Activated CD8-positive, alpha-beta memory T cell treated with anti-CD3 and anti-CD28 coated beads, Interleukin-2, amount 10 ng/mL, durations not matched to agents 7 days and 5 days (primary cell): ENCODE data around the gene MRPL36. TPM values are rescaled to one million over a fixed set of nuclear protein-coding genes. Genes with fewer than 3 reads are reported as not detected.
A peak's percentile ranks its signal among the peaks of the same experiment; 100 is the strongest.
"Not testable (repeated sequence)": the region's sequence is repeated elsewhere in the genome, so short reads cannot be mapped to it uniquely, and the experiment has no call there.

Experiments
- ATAC-seq: fragments of 150-1000 bp; cut with Tn5 transposase; one replicate; pipeline ENCODE4 v1.10.0; 2021; ENCODE audit warnings: moderate library complexity
- CTCF ChIA-PET: fragments of 350-600 bp; sonication (Branson Sonifier 250); formaldehyde crosslinking; loops from one replicate; lab custom pipeline; 2021; ENCODE audit warnings: antibody characterized with exemption; lab: Charles Lee
- DNase-seq: peaks from one replicate; pipeline ENCODE4 v3.0.0-alpha.2; 2020
- H3K27ac Mint-ChIP-seq: one replicate; pipeline ENCODE4 v1.8.0; 2021; ENCODE audit warnings: mild to moderate bottlenecking, mixed read lengths
- H3K27me3 Mint-ChIP-seq: one replicate; pipeline ENCODE4 v1.8.0; 2021; ENCODE audit warnings: mixed read lengths
- H3K36me3 Mint-ChIP-seq: one replicate; pipeline ENCODE4 v1.8.0; 2021; ENCODE audit warnings: mild to moderate bottlenecking, mixed read lengths
- H3K4me1 Mint-ChIP-seq: one replicate; pipeline ENCODE4 v1.8.0; 2021; ENCODE audit warnings: mixed read lengths
- H3K4me3 Mint-ChIP-seq: one replicate; pipeline ENCODE4 v1.8.0; 2021; ENCODE audit warnings: mild to moderate bottlenecking, moderate library complexity, mixed read lengths
- H3K9me3 Mint-ChIP-seq: one replicate; pipeline ENCODE4 v1.8.0; 2022; ENCODE audit warnings: low read depth, mixed read lengths
- total RNA-seq, 2 experiments: library from RNA; stranded (reverse); gene quantifications; one replicate each; pipeline ENCODE4 v1.2.3, GENCODE V29; 2021

MRPL36 gene
- total RNA-seq, result 10 to 100 TPM; 62.0 to 84.7 TPM

- peak within 1 kb of the TSS; percentile 93 for H3K4me3 Mint-ChIP-seq
- peaks cover 48% of the 10 kb centered on the region for H3K36me3 Mint-ChIP-seq
- CTCF ChIA-PET, result interaction anchor here (1.1 to 1.8 kb wide), 4 partner anchors 8 to 37 kb away, joined by 3 to 5 read pairs (median 4); no protein-coding TSS in a partner anchor
- H3K27me3 Mint-ChIP-seq, result no peaks in the 10 kb centered on the region
- DNase-seq, result peak; percentile 94
- H3K27ac Mint-ChIP-seq, result peak within 1 kb of the TSS; percentile 94
- H3K4me1 Mint-ChIP-seq, result peaks cover 57% of the 10 kb centered on the region
- peak; percentile 81 for ATAC-seq
- H3K9me3 Mint-ChIP-seq, result no peaks in the 10 kb centered on the region
Observed at GRCh38 chr5:1799602-1800471, at the start of gene MRPL36. MRPL36 (minus strand) TSS chr5:1799837; CDS start chr5:1798935, 902 bp downstream.

DNA sequence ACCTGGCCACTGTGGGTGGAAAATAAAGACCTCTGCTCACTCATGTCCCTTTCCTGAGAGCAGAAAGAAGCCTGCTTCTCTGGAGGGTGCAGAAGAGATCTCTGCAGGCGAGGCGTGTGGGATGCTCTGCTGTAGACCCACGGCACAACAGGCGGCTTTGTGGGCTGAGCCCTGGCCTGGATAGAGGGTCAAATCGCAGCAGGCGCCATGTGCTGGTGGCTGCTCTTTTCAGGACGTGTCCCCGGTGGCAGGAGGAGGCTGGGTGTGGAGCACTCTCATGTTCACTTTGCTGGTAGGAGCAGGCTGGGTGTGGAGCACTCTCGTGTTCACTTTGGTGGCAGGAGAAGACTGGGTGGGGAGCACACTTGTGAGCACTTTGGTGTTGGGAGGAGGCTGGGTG, 48.0 kb upstream of the MRPL36 start:
- Mint-ChIP-seq H3K27ac (no peak overlapping the region), H3K36me3 (no peaks in the 10 kb centered on the region), H3K27me3 (peaks cover 41% of the 10 kb centered on the region), H3K9me3 (no peaks in the 10 kb centered on the region), H3K4me3 (no peak overlapping the region), H3K4me1 (no peaks in the 10 kb centered on the region)
- ATAC-seq (no peak), DNase-seq (no peak)
- CTCF ChIA-PET, result no interaction called here

DNA sequence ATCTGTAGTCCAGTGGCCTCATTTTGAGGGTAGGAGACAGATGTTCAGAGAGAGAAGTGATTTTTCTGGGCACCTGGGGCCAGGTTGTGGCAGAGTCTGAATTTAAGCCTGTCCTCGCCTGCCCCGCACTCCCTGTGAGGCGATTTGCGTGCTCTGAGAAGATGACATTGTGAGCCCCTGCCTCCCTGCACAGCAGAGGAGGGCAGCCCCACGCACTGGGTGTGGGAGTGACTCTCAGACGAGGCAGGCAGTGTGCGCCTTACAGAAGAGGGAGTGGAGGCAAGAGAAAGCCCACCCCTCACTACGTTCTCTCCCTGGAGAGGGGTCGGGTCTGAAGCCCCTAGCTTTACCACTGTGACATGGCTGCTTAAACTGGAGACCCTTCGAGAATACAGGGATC, 47.4 kb upstream of the MRPL36 start:
- Mint-ChIP-seq H3K27me3 (peaks cover 41% of the 10 kb centered on the region), H3K27ac (no peak overlapping the region), H3K9me3 (no peaks in the 10 kb centered on the region), H3K4me3 (no peak overlapping the region), H3K4me1 (no peaks in the 10 kb centered on the region), H3K36me3 (no peaks in the 10 kb centered on the region)
- CTCF ChIA-PET, result no interaction called here
- DNase-seq, result no peak
- ATAC-seq, result no peak

- DNase-seq (no peak), ATAC-seq (no peak)
- Mint-ChIP-seq H3K9me3 (no peaks in the 10 kb centered on the region), H3K4me3 (no peak overlapping the region), H3K27ac (no peak overlapping the region), H3K4me1 (peaks cover under 1% of the 10 kb centered on the region), H3K27me3 (peaks cover 41% of the 10 kb centered on the region), H3K36me3 (no peaks in the 10 kb centered on the region)
- CTCF ChIA-PET, result no interaction called here
Observed at GRCh38 chr5:1846583-1846982, 46.9 kb upstream of the MRPL36 start.

DNA sequence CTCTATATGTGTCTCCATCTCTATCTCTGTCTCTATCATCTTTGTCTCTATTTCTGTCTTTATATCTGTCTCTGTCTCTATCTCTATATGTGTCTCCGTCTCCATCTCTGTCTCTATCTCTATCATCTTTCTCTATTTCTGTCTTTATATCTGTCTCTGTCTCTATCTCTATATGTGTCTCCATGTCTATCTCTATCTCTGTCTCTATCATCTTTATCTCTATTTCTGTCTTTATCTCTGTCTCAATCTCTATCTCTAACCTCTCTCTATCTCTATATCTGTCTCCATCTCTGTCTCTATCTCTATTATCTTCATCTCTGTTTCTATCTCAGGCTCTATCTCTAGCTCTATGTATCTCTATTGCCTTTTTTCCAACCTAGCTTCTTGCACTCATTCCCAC, 46.1 kb upstream of the MRPL36 start:
- DNase-seq, result no peak
- H3K4me1 Mint-ChIP-seq, result peaks cover 4% of the 10 kb centered on the region
- ATAC-seq, result no peak
- CTCF ChIA-PET, result no interaction called here
- no peaks in the 10 kb centered on the region for H3K36me3 Mint-ChIP-seq
- peaks cover 34% of the 10 kb centered on the region for H3K27me3 Mint-ChIP-seq
- no peak overlapping the region for H3K4me3 Mint-ChIP-seq
- H3K27ac Mint-ChIP-seq, result no peak overlapping the region
- no peaks in the 10 kb centered on the region for H3K9me3 Mint-ChIP-seq

DNA sequence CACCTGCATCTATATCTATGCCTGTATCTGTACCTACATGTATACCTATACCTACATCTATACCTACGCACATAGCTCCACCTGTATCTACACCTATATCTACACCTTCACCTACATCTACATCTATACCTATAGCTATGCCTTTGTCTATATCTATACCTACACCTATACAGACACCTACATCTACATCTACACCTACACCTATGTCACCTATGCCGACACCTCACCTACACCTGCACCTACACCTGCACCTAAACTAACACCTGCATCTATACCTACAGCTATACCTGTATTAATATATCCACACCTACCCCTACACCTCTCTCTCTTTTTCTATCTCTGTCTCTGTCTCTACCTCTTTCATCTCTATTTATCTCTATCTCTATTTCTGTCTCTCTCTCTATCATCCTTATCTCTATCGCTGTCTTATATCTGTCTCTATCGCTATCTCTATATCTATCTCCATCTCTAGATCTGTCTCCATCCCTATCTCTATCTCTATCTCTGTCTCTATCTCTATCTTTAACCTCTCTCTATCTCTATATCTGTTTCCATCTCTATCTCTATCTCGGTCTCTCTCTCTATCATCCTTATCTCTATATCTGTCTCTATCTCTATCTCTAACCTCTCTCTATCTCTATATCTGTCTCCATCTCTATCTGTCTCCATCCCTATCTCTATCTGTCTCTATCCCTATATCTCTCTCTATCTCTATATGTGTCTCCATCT, 45.2 kb upstream of the MRPL36 start:
- Mint-ChIP-seq H3K36me3 (no peaks in the 10 kb centered on the region), H3K4me1 (peaks cover 4% of the 10 kb centered on the region), H3K4me3 (no peak overlapping the region), H3K9me3 (no peaks in the 10 kb centered on the region), H3K27me3 (peaks cover 32% of the 10 kb centered on the region), H3K27ac (no peak overlapping the region)
- DNase-seq (no peak), ATAC-seq (no peak)
- CTCF ChIA-PET, result no interaction called here

GRCh38 chr5:1843761-1844160, 44.1 kb upstream of the MRPL36 start:
- H3K4me3 Mint-ChIP-seq, H3K4me1 Mint-ChIP-seq, H3K36me3 Mint-ChIP-seq, DNase-seq, H3K27ac Mint-ChIP-seq, H3K9me3 Mint-ChIP-seq, CTCF ChIA-PET, ATAC-seq: not testable (repeated sequence)
- H3K27me3 Mint-ChIP-seq, result peaks cover 27% of the 10 kb centered on the region

GRCh38 chr5:1842004-1842819, 42.6 kb upstream of the MRPL36 start:
- no peak for DNase-seq
- ATAC-seq, result no peak
- Mint-ChIP-seq H3K4me3 (no peak overlapping the region), H3K27me3 (peaks cover 20% of the 10 kb centered on the region), H3K4me1 (peaks cover 4% of the 10 kb centered on the region), H3K27ac (no peak overlapping the region), H3K9me3 (no peaks in the 10 kb centered on the region), H3K36me3 (no peaks in the 10 kb centered on the region)
- CTCF ChIA-PET, result no interaction called here

DNA sequence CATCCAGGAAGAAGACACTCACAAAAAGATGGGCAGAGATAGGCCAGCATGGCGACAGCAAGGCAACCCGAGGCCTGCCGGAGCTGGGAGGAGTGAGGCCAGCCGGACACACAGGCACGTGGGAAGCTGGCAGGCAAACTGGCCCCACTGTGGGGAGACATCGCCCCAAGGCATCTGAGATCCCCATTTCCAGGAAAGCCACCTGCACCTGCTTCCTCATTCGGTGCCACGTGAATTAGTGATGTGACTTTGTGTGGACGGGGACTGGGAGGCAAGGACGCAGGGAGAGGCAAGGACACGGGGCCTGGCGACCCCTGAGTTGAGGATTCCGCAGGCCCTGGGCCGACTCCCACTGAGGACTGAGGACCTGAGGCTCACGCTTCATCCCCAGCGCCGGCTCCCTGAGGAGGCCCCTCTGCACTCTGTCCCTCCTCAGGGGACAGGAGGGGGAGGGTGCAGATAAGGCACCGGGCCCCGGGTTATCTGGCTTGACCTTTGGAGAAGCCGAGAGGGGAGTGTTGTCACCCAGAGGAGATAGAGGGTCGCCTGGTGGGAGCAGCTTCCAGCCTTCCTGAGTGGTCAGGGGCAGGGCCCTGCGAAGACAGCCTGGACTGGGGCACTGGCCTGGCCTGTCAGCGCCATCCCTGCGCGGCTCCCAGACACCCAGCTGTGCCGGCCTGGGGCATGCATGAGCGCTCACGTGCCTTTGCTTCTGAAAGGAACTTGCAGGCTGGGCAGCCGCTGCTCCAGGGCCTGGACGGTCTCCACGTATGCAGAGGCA, 41.3 kb upstream of the MRPL36 start:
- Mint-ChIP-seq H3K4me1 (peaks cover 4% of the 10 kb centered on the region), H3K9me3 (no peaks in the 10 kb centered on the region), H3K4me3 (no peak overlapping the region), H3K27ac (no peak overlapping the region), H3K27me3 (peaks cover 24% of the 10 kb centered on the region), H3K36me3 (no peaks in the 10 kb centered on the region)
- CTCF ChIA-PET, result no interaction called here
- DNase-seq (no peak), ATAC-seq (no peak)

GRCh38 chr5:1840071-1840547, 40.5 kb upstream of the MRPL36 start:
- Mint-ChIP-seq H3K4me3 (no peak overlapping the region), H3K27ac (no peak overlapping the region), H3K9me3 (no peaks in the 10 kb centered on the region), H3K36me3 (no peaks in the 10 kb centered on the region), H3K4me1 (peaks cover 4% of the 10 kb centered on the region), H3K27me3 (peaks cover 28% of the 10 kb centered on the region)
- DNase-seq (no peak), ATAC-seq (no peak)
- CTCF ChIA-PET, result no interaction called here

GRCh38 chr5:1838013-1838412, 38.4 kb upstream of the MRPL36 start:
- peaks cover 4% of the 10 kb centered on the region for H3K4me1 Mint-ChIP-seq
- ATAC-seq, result no peak
- CTCF ChIA-PET, result no interaction called here
- DNase-seq, result no peak
- H3K36me3 Mint-ChIP-seq, result no peaks in the 10 kb centered on the region
- no peaks in the 10 kb centered on the region for H3K9me3 Mint-ChIP-seq
- H3K4me3 Mint-ChIP-seq, result no peak overlapping the region
- peaks cover 36% of the 10 kb centered on the region for H3K27me3 Mint-ChIP-seq
- no peak overlapping the region for H3K27ac Mint-ChIP-seq

DNA sequence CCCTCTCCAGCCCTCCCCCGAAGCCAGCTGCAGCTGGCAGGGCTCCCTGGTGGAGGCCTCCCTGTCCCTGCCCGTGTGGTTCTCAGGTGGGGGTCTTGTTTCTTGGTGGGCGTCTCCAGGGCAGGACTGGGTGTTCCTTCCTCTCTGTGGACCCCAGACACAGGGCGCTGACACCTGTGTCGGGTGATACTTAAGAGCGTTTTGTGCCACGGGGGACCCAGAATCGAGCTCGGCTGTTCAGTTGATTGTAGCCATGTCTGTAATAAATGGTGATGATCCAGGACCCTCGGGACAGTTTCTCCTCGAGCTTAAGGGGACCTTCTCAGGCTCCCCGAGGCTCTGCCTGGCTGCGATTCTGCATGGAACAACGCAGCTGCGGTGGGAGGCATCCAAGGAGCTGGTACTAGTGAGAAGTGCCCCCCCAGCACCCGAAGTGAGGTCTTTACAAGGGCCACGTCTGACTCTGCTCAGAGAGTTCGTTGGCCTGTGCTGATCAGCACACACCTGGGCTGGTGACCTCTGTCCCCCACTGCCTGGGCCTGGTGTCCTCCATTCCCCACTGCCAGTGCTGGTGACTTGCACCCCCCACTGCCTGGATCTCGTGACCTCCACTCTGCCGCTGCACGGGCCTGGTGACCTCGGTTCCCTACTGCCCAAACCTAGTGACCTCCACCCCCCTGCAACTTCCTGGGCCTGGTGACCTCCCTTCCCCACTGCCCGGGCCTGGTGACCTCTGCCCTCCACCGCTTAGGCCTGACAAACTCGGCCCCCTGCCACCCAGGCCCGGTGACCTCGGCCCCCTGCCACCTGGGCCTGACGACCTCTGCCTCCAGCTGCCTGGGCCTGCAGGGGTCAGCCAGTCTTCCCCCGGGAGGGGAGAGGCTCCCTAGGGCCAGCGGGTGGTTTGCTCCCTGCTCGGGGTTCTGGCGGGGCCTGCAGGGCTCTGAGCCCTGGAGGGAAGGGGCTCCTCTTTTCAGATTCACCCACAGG, 37.5 kb upstream of the MRPL36 start:
- Mint-ChIP-seq H3K4me3 (no peak overlapping the region), H3K9me3 (no peaks in the 10 kb centered on the region), H3K27me3 (peaks cover 34% of the 10 kb centered on the region), H3K27ac (no peak overlapping the region), H3K36me3 (no peaks in the 10 kb centered on the region), H3K4me1 (peaks cover 6% of the 10 kb centered on the region)
- CTCF ChIA-PET, result no interaction called here
- DNase-seq (no peak), ATAC-seq (no peak)
